ENCODE measurements around the gene MORC1.

Gene MORC1

DNA sequence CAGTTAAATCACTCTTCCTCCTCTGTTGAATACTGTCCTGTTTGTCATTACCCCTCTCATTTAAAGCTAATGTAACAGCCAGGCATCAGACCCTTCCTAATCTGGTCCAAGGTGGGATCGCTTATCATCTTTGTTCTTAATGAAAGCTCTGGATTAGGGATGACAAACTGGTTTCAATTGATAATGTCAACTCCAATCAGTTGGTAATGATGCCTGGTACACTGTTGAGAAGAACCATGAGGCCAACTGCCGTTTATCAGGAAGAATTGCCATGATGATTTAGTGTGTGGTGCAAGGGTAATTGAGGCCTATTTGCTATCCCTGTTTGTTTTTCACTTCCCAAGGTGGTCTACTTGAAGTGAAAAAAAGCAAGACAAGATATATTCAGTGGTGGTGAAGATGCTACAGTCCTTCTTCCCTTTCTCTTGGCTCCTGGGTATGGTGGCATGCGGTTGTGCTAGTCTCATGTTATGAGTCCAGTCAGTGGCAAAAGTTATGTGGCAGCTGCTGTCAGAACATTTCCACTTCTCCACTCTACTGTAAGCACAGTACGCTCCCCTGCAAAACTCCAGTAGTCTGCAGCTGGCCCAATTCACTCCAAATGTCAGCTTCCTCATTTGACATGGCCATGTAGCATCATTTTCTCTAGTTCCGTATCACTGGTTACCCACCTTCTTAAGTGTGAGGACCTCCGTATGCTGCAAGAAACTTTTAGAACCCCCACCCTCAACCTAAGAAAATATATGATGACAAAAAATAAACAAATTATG, 72.5 kb downstream of the MORC1 start:
- Histone ChIP-seq H2BK5ac (ENCODE audit: low read depth, low read length, poor library complexity) (no peak overlapping the region), H2AK5ac (ENCODE audit: low read length) (no peak overlapping the region), H2BK120ac (ENCODE audit: insufficient read depth, low read length, poor library complexity) (no peak overlapping the region), H3K4me1 (ENCODE audit: control insufficient read depth in 1 of 2, insufficient read depth in 2 of 2, low read length in 2 of 2) (no peaks in the 10 kb centered on the region), H3K79me1 (ENCODE audit: low read length) (no peaks in the 10 kb centered on the region), H3K23ac (ENCODE audit: low read length) (no peak overlapping the region), H4K8ac (ENCODE audit: low read depth, low read length) (no peak overlapping the region), H2BK12ac (ENCODE audit: low read length) (no peak overlapping the region), H3K4ac (ENCODE audit: low read depth, low read length) (no peak overlapping the region), H3K18ac (ENCODE audit: low read length) (no peak overlapping the region), H4K91ac (ENCODE audit: low read depth, low read length) (no peak overlapping the region), H3K9ac (ENCODE audit: low read length) (no peak overlapping the region), H3K79me2 (ENCODE audit: control insufficient read depth, insufficient read depth, low read length, poor library complexity) (no peaks in the 10 kb centered on the region), H3K4me2 (ENCODE audit: low read length) (no peak overlapping the region), H3K27ac (ENCODE audit: low read depth, low read length) (no peak overlapping the region), H3K9me3 (ENCODE audit: insufficient read depth, low read depth, low read length) (no peaks in the 10 kb centered on the region), H3K14ac (ENCODE audit: low read length) (no peak overlapping the region), H3K27me3 (ENCODE audit: insufficient read depth, low read length) (no peaks in the 10 kb centered on the region), H3K4me3 (ENCODE audit: low read depth, low read length) (no peak overlapping the region), H2AFZ (ENCODE audit: insufficient read depth, low read length, poor library complexity) (no peak overlapping the region), H3K36me3 (ENCODE audit: control insufficient read depth in 1 of 2, insufficient read depth in 2 of 2, low read length in 2 of 2) (no peaks in the 10 kb centered on the region), H4K12ac (ENCODE audit: low read depth, low read length) (no peak overlapping the region)
- DNase-seq = no peak
- no CpG with 5 or more reads among the region's 6 CpGs for WGBS (ENCODE audit: extremely low coverage, insufficient coverage, insufficient read length)

DNA sequence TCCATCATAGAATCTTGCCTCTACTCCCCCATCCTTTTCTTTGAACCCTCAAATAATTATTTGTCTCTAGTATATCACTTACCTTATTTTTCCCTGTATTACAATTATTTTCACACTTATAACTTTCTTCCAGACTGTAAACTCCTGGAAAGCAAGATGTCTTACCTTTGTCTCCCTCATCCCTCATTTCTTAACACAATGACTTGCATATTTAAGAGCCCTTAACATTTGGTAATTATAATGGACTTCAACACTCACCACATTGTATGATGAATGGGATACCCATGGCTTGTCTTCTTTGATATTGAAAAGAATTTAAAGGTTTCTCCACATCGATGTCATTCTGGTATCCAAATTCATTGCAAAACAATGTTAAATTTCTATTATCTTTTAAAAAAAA, 82.9 kb downstream of the MORC1 start:
- H3K9ac ChIP-seq (ENCODE audit: low read length) = no peak overlapping the region
- no peak overlapping the region for H2BK12ac ChIP-seq (ENCODE audit: low read length)
- H2AK5ac ChIP-seq (ENCODE audit: low read length) = no peak overlapping the region
- H4K91ac ChIP-seq (ENCODE audit: low read depth, low read length) = no peak overlapping the region
- no peak overlapping the region for H3K27ac ChIP-seq (ENCODE audit: low read depth, low read length)
- H3K27me3 ChIP-seq (ENCODE audit: insufficient read depth, low read length) = no peaks in the 10 kb centered on the region
- no peak overlapping the region for H3K4me3 ChIP-seq (ENCODE audit: low read depth, low read length)
- H3K79me1 ChIP-seq (ENCODE audit: low read length) = no peaks in the 10 kb centered on the region
- no peak overlapping the region for H4K8ac ChIP-seq (ENCODE audit: low read depth, low read length)
- H4K12ac ChIP-seq (ENCODE audit: low read depth, low read length) = no peak overlapping the region
- H3K23ac ChIP-seq (ENCODE audit: low read length) = no peak overlapping the region
- H3K36me3 ChIP-seq (ENCODE audit: control insufficient read depth in 1 of 2, insufficient read depth in 2 of 2, low read length in 2 of 2) = no peaks in the 10 kb centered on the region
- no peaks in the 10 kb centered on the region for H3K9me3 ChIP-seq (ENCODE audit: insufficient read depth, low read depth, low read length)
- H3K79me2 ChIP-seq (ENCODE audit: control insufficient read depth, insufficient read depth, low read length, poor library complexity) = no peaks in the 10 kb centered on the region
- H2BK120ac ChIP-seq (ENCODE audit: insufficient read depth, low read length, poor library complexity) = no peak overlapping the region
- no CpG with 5 or more reads among the region's 1 CpG for WGBS (ENCODE audit: extremely low coverage, insufficient coverage, insufficient read length)
- no peak overlapping the region for H3K4ac ChIP-seq (ENCODE audit: low read depth, low read length)
- no peak overlapping the region for H2AFZ ChIP-seq (ENCODE audit: insufficient read depth, low read length, poor library complexity)
- no peak overlapping the region for H3K18ac ChIP-seq (ENCODE audit: low read length)
- H3K4me1 ChIP-seq (ENCODE audit: control insufficient read depth in 1 of 2, insufficient read depth in 2 of 2, low read length in 2 of 2) = no peaks in the 10 kb centered on the region
- no peak overlapping the region for H3K4me2 ChIP-seq (ENCODE audit: low read length)
- no peak overlapping the region for H3K14ac ChIP-seq (ENCODE audit: low read length)
- H2BK5ac ChIP-seq (ENCODE audit: low read depth, low read length, poor library complexity) = no peak overlapping the region
- no peak for DNase-seq

DNA sequence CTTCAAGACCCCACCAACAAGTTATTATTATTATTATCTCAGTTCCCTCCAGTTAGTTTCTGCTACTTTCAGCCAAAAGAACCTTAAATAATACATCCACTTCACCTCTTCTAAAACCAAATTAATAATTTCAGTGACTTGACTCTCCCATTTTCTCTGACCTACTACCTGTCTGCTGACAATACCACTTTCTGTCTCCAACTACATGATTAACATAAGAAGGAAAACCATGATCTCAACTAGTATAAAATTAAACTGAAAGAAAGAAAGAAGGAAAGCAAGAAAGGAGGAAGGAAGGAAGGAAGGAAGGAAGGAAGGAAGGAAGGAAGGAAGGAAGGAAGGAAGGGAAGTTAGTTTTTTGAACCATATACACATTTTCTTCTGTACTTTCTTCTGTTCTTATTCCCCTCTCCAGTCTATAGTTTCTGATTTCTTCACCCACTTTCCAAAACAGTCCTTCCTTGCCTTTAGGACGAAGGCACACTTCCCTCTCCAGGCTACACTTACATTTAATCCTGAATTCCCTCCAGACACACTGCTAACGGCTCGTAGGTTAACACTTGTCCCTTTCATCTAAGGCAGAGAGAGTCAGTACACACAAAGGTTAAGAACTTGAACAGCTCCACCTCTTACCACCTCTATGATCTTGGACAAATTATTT, 84.8 kb downstream of the MORC1 start:
- H2AFZ ChIP-seq (ENCODE audit: insufficient read depth, low read length, poor library complexity) = no peak overlapping the region
- H3K4ac ChIP-seq (ENCODE audit: low read depth, low read length) = no peak overlapping the region
- no peaks in the 10 kb centered on the region for H3K36me3 ChIP-seq (ENCODE audit: control insufficient read depth in 1 of 2, insufficient read depth in 2 of 2, low read length in 2 of 2)
- H2BK5ac ChIP-seq (ENCODE audit: low read depth, low read length, poor library complexity) = no peak overlapping the region
- H2BK120ac ChIP-seq (ENCODE audit: insufficient read depth, low read length, poor library complexity) = no peak overlapping the region
- no peak overlapping the region for H3K9ac ChIP-seq (ENCODE audit: low read length)
- no peak overlapping the region for H3K18ac ChIP-seq (ENCODE audit: low read length)
- H4K12ac ChIP-seq (ENCODE audit: low read depth, low read length) = no peak overlapping the region
- no peak for DNase-seq
- no peak overlapping the region for H4K8ac ChIP-seq (ENCODE audit: low read depth, low read length)
- H3K23ac ChIP-seq (ENCODE audit: low read length) = no peak overlapping the region
- H3K4me3 ChIP-seq (ENCODE audit: low read depth, low read length) = no peak overlapping the region
- no peak overlapping the region for H4K91ac ChIP-seq (ENCODE audit: low read depth, low read length)
- no peak overlapping the region for H3K27ac ChIP-seq (ENCODE audit: low read depth, low read length)
- H3K4me2 ChIP-seq (ENCODE audit: low read length) = no peak overlapping the region
- no peak overlapping the region for H2BK12ac ChIP-seq (ENCODE audit: low read length)
- H3K79me1 ChIP-seq (ENCODE audit: low read length) = no peaks in the 10 kb centered on the region
- no peak overlapping the region for H3K14ac ChIP-seq (ENCODE audit: low read length)
- no peaks in the 10 kb centered on the region for H3K9me3 ChIP-seq (ENCODE audit: insufficient read depth, low read depth, low read length)
- WGBS (ENCODE audit: extremely low coverage, insufficient coverage, insufficient read length) = no CpG with 5 or more reads among the region's 3 CpGs
- no peaks in the 10 kb centered on the region for H3K27me3 ChIP-seq (ENCODE audit: insufficient read depth, low read length)
- no peaks in the 10 kb centered on the region for H3K79me2 ChIP-seq (ENCODE audit: control insufficient read depth, insufficient read depth, low read length, poor library complexity)
- H2AK5ac ChIP-seq (ENCODE audit: low read length) = no peak overlapping the region
- H3K4me1 ChIP-seq (ENCODE audit: control insufficient read depth in 1 of 2, insufficient read depth in 2 of 2, low read length in 2 of 2) = no peaks in the 10 kb centered on the region

DNA sequence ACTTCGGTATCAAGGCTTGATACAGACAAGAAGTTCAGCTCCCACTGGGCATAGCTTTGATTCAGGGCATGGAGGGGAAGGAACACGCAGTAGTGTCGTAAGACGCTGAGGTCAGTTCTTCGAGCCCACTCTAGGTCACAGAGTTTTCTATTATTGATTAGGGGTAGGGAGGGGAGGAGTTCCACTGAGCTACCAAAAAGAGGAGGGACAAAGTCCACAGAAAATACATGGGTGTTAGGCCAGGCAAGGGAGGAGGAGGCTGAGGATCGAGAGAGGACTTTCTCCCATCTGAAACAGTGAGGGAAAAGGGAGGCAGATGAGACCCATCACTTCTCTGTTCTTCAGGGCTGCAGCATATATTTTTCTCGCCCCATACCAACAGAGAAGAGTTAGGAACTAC, 89.2 kb downstream of the MORC1 start:
- H2AK5ac ChIP-seq (ENCODE audit: low read length) = no peak overlapping the region
- H4K12ac ChIP-seq (ENCODE audit: low read depth, low read length) = no peak overlapping the region
- H3K4me3 ChIP-seq (ENCODE audit: low read depth, low read length) = no peak overlapping the region
- no peak overlapping the region for H3K18ac ChIP-seq (ENCODE audit: low read length)
- no peak overlapping the region for H3K4ac ChIP-seq (ENCODE audit: low read depth, low read length)
- H2BK120ac ChIP-seq (ENCODE audit: insufficient read depth, low read length, poor library complexity) = no peak overlapping the region
- H3K14ac ChIP-seq (ENCODE audit: low read length) = no peak overlapping the region
- no peak for DNase-seq
- H3K4me2 ChIP-seq (ENCODE audit: low read length) = no peak overlapping the region
- H3K79me2 ChIP-seq (ENCODE audit: control insufficient read depth, insufficient read depth, low read length, poor library complexity) = no peaks in the 10 kb centered on the region
- no peak overlapping the region for H3K27ac ChIP-seq (ENCODE audit: low read depth, low read length)
- H2BK12ac ChIP-seq (ENCODE audit: low read length) = no peak overlapping the region
- WGBS (ENCODE audit: extremely low coverage, insufficient coverage, insufficient read length) = no CpG with 5 or more reads among the region's 7 CpGs
- no peak overlapping the region for H4K91ac ChIP-seq (ENCODE audit: low read depth, low read length)
- H3K27me3 ChIP-seq (ENCODE audit: insufficient read depth, low read length) = no peaks in the 10 kb centered on the region
- H3K9me3 ChIP-seq (ENCODE audit: insufficient read depth, low read depth, low read length) = no peaks in the 10 kb centered on the region
- H3K79me1 ChIP-seq (ENCODE audit: low read length) = no peaks in the 10 kb centered on the region
- H3K23ac ChIP-seq (ENCODE audit: low read length) = no peak overlapping the region
- H4K8ac ChIP-seq (ENCODE audit: low read depth, low read length) = no peak overlapping the region
- no peaks in the 10 kb centered on the region for H3K4me1 ChIP-seq (ENCODE audit: control insufficient read depth in 1 of 2, insufficient read depth in 2 of 2, low read length in 2 of 2)
- no peaks in the 10 kb centered on the region for H3K36me3 ChIP-seq (ENCODE audit: control insufficient read depth in 1 of 2, insufficient read depth in 2 of 2, low read length in 2 of 2)
- H2BK5ac ChIP-seq (ENCODE audit: low read depth, low read length, poor library complexity) = no peak overlapping the region
- H2AFZ ChIP-seq (ENCODE audit: insufficient read depth, low read length, poor library complexity) = no peak overlapping the region
- H3K9ac ChIP-seq (ENCODE audit: low read length) = no peak overlapping the region
